CD4-positive, alpha-beta T cell treated with Interleukin-10 for 1 hour (primary cell): ENCODE results near the gene TSHZ2.
"Not testable (repeated sequence)": the region's sequence is repeated elsewhere in the genome, so short reads cannot be mapped to it uniquely, and the experiment has no call there.

Experiments
- DNase-seq: peaks from one replicate; pipeline ENCODE4 v3.0.0-alpha.2; 2020

TSHZ2 gene

GRCh38 chr20:53529658-53530057 lies 557.5 kb downstream of the TSHZ2 start:
- no peak for DNase-seq

GRCh38 chr20:53530440-53530839 lies 558.3 kb downstream of the TSHZ2 start:
- no peak for DNase-seq

GRCh38 chr20:53532654-53533312 lies 560.6 kb downstream of the TSHZ2 start:
- not testable (repeated sequence) for DNase-seq

DNA sequence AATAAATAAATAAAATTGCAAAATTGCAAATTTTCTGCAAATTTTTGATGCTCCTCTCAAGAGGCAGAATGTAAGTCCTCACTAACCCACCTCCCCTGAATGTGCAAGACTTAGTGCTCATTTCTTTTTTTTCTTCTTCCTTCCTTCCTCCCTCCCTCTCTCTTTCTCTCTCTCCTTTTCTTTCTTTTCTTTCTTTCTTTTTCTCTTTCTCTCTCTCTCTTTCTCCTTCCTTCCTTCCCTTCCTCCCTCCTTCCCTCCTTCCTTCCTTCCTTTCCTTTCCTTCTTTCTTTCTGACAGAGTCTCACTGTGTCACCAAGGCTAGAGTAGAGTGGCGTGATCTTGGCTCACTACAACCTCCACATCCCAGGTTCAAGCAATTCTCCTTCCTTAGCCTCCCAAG lies 561.3 kb downstream of the TSHZ2 start:
- no peak for DNase-seq

GRCh38 chr20:53534037-53534436 lies 561.9 kb downstream of the TSHZ2 start:
- no peak for DNase-seq

DNA sequence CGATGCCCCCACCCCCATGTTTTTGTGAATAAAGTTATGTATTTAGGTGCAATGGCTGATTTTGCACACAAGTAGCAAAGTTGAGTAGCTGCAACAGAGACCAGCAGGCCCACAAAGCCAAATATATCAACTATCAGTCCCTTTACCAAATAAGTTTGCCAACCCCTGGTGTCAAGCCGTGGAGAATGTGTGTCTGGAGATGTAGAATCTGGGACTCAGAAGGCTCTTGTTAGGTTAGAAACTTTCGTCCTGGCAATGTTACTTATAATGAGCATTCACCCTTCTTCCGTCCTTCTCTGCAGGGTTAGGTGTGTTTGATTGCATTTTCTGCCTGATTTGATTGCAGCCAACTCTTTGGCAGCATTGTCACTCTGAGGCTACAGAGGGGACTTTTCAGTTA lies 563.7 kb downstream of the TSHZ2 start:
- DNase-seq: no peak

DNA sequence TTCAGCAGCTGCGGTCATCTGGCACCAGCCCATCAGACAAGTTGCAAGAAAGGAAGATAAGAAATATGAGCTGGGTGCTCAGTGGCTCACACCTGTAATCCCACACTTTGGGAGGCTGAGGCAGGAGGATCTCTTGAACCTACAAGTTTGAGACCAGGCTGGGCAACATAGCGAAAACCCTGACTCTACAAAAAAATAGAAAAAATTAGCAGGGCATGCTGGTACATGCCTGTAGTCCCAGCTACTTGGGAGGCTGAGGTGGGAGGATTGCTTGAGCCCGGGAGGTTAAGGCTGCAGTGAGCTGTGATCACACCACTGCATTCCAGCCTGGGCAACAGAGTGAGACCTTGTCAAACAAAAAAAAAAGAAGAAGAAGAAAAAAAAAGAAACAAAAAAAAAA lies 564.2 kb downstream of the TSHZ2 start:
- DNase-seq: not testable (repeated sequence)

GRCh38 chr20:53539516-53539915 lies 567.4 kb downstream of the TSHZ2 start:
- no peak for DNase-seq
